Medulla oblongata (tissue), 1 donor: ENCODE measurements around the gene HEXIM2.
"Not testable (repeated sequence)": the region's sequence is repeated elsewhere in the genome, so short reads cannot be mapped to it uniquely, and the experiment has no call there.

ENCODE experiments used
- DNase-seq: peaks from one replicate; pipeline ENCODE4 v3.0.0-alpha.2; 2015; ENCODE audit errors: extremely low spot score

HEXIM2 gene

DNA sequence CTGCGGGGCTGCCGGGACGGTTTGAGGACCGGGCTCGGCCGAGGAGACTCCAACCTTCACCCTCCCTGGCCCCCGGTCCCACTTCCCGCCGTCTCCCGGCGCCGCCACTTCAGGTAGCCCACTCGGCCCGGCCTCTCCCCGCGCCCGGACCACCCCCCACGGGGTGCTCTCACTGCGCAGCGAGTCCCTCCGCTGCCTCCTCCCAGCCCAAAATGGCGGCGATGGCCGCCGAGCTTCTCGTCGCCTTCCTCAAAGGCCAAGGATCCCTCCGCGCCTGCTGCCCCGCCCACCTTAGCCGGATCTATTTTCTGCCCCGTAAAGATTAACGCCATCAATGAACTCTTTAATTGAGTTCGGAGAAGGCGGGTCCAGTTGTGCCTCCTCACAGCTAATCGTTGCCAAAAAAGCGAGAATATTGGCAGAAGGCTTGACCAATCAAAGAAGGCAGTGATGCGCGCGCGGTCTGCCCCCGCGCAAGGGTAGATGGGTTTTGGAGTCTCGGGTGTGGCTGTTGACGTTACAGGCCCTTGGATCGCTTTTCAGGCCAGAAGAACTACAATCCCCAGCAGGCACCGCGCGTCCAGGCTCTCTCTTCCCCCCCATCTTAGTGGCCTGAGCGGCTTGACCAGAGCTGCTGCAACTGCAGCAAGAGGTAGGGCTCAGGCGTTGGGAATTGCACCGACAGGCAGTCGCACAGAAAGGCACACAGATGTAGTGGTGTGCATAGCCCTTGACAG, at the start of gene HEXIM2:
Gene HEXIM2 (plus strand): TSS at position 588 of the 737 bp plus-strand sequence. CDS start 919 bp downstream, outside the sequence.
- DNase-seq = peak; percentile 100

GRCh38 chr17:45112559-45113423, 48.9 kb upstream of the HEXIM2 start:
- DNase-seq = no peak

- no peak for DNase-seq
These were observed 48.3 kb upstream of the HEXIM2 start for GRCh38 chr17:45113424-45113754.

DNA sequence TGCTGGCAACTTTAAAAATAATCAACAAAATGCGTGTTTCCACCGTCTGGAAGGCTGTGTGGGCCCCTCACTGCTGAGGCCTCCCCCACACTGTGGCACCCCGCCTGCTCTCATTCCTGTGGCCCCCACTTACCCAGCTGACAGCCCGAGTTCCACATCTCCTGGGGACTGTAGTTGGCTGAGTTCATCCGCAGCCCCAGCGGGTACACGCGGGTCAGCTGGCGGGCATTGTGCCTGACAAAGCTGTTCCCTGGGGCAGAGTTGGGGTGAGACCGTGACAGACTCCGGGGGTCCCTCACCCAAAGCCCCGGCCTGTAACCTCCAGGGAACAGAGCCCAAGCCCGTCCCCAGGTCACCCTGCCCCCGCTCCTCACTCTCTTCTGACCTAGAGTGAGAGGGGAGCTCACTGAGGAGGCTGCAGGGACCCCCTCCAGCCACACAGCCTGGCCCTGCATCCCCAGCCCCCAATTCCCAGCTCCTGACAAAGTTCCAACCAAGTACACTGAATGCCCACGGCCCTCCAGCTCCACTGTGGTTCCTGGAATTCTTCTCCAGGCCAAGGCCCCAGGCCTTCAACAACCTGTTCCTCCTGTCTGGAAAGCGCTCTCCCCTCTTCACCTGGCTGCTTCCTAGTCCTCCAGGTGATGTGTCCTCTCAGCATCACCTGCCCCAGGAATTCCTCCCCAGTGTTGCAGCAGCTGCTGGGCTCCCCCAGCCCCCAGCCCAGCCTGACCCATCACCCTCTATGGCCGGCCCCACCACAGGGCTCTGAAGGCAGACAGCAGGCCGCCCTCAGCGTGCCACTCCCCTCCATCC, 47.4 kb upstream of the HEXIM2 start:
- no peak for DNase-seq

DNA sequence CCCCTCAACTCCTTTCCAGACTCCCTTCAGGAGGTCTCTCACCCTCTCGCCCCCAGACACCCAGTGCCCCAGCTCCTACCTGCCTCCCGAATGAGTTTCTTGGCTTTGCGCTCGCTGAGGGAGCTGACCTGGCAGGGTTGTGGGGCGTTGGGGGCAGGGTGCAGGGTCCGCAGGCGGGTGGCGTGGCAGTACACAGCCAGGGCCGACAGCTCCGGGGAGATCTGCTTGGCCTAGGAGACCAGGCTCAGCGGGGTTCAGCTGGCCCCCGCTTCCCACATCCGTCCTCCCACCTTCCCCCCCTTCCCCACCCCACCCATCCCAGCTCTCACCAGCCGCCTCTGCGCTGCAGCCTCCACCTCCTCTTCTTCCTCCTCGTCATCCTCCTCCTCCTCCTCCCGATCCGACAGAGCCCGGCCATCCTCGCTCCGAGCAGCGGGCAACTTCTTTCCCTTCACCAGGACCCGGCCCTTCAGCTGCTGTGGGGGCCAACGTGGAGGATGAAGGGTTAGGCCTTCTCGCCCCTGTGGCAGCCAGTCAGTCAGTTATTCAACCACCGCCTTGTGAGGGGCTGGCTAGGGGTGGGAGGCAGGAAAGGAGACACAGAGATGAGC, 46.6 kb upstream of the HEXIM2 start:
- no peak for DNase-seq

- no peak for DNase-seq
These were observed 45.8 kb upstream of the HEXIM2 start for GRCh38 chr17:45115871-45116270.

DNA sequence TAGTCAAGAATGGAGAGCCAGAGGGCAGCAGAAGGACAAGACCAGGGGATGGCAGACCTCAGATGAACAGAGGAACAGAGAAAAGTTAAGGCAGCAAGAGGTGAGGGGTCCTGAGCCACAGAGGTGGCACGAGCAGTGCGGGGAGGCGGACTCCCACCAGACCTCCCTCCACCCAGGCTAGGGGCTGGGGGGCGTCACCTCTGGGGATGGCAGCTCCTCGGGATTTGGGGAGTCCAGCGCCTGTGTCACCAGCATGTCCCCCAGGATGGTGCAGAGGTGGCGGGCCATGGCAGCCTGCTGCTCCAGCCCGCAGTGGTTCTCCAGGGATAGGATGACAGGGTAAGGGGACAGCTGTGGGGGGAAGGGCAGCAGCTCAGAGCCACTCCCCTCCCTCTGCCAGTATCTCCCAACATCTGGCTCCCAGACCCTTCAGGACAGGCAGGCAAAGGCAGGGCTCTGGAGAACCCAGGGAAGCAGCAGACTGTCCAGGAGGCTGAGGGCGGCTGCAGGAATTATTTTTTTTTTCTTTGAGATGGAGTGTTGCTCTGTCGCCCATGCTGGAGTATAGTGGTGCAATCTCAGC, 45.1 kb upstream of the HEXIM2 start:
- DNase-seq = no peak

GRCh38 chr17:45117334-45117733, 44.3 kb upstream of the HEXIM2 start:
- no peak for DNase-seq

- no peak for DNase-seq
These were observed 43.6 kb upstream of the HEXIM2 start for GRCh38 chr17:45117848-45118646.

DNA sequence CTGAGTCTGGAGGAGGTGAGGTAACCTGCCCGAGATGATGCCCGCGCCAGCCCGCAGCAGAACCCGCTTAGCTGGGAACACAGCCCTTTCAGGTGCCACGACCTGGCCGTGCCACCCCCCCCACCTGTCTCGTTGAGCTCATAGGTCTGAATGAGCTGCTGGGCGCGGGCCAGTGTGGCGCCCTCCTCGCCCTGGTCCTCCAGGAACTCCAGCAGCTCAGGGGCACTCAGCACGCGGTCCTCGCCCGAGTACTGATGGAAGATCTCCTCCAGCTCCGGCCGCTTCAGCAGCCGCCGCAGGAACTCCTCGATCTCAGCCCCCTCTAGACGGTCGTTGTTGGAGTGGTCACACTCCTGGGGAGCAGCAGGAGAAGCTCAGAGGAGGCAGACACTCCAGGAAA, 43.0 kb upstream of the HEXIM2 start:
- DNase-seq = no peak

DNA sequence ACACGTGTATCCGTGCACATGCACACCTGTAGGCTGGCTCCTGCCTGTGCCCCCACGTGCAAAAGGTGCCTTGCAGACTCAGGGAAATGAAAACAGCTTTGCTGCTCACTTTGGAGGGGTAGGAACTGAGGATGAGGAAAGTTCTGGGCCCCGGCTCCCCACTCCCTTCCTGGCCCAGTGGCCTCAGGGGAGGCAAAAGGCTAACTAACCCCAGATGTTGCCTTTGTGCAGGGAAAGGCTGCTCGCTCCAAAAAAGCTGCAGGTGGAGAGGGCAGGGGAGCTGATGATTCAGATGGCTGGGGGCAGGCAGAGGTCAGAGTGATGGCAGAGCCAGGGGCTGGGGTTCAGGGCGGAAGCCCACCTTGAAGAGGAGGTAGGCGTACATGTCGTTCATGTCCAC, 41.7 kb upstream of the HEXIM2 start:
- DNase-seq = no peak

DNA sequence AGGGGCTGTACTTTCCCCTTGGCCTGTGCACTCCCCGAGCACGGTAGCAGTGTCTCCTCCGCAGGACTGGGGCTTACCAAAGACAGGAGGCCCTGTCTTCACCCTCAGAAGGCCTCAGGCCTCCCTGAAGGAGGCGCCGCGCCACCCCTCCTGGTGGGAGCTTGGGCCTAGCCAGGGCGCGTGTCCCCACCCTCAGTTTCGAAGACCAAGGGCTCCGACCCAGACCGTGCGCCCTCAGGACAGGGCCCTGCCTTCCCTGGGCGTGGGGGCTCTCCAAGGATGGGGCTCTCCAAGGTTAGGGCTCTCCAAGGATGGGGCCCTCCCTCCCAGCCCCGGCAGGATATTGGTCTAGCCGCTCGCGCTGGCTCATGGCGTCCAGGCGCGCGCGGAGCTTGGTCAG, 41.1 kb upstream of the HEXIM2 start:
- DNase-seq = no peak

DNA sequence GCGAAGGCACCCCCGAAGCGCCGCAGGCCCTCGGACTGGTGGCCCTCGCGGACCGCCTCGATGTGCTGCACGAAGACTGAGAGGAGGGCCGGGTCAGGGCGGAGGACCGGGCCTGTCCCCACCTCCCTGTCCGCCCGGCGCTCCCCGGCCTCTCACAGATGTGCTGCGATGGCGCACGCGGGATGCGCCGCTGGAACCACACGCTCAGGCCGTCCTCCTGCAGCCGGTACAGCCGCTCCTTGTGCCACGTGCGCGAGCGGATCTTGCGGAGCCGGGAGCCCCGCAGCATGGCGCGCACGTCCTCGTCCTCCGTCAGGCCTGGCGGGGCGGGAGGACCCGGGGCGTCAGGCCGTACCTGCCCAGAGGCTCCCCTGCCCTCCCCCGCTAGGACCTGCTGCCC, 40.6 kb upstream of the HEXIM2 start:
- DNase-seq = no peak

- DNase-seq = no peak
These were observed 38.5 kb upstream of the HEXIM2 start for GRCh38 chr17:45123076-45123770.

GRCh38 chr17:45123930-45124796, 37.5 kb upstream of the HEXIM2 start:
- DNase-seq = no peak

- not testable (repeated sequence) for DNase-seq
These were observed 36.9 kb upstream of the HEXIM2 start for GRCh38 chr17:45124797-45125122.

- DNase-seq = no peak
These were observed 36.2 kb upstream of the HEXIM2 start for GRCh38 chr17:45125509-45125908.

DNA sequence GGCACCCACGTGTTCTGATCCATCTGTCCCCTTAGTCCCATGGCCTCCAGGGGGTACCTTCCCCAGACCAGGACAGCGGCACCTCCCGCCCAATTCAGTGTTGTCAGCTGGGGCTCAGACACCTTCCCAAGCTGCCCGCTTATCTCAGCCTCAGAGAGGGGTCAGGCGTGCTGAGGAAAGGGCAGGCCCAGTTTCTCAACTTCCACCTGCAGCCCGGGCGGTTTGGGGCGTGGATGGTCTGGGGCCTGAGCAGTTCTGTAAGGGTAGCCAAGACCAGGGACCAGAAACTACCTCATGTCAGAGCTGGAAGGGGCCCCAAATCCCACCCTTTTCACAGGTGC, 34.5 kb upstream of the HEXIM2 start:
- DNase-seq = no peak

DNA sequence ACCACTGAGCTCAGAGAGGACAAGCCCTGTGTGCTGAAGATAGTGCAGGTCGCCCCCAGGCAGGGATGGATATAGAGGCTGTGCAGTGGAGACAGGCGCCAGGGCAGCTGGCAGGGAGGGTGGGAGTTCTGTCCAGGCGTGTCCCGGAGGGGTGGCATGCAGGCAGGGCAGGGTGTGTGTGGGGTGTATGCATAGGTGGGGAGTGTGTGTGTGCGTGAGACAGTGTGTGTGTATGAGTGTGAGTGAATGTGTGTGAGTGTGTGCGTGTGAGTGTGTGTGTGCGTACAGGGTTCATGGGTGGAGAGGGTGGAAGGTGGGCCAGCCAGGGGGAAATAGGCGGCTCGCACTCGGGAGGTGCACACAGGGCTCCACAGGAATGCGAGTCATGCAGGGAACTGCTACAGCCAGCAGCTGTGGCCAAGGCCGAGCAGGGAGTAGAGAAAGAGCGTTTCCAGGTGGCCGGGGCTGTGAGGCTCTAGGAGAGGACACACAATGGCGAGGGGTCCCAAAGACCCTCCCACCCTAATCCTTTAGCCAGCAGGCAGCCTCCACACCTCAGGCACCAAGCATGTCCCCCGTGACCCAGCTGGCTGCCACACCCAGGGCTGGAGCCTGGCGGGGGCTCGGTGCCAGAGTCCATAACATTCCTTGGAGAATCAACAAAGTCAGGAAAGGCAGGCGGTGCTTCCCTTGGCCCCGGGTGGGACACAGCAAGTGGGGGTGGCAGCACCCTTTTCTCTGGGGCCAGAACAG, 34.0 kb upstream of the HEXIM2 start:
- DNase-seq = no peak
